Calu3 (cell line): ENCODE results near the gene HDGF. TPM values are rescaled to one million over a fixed set of nuclear protein-coding genes. Genes with fewer than 3 reads are reported as not detected.

ENCODE experiments used
- BruUV-seq: library from RNA; stranded (reverse); fragments of 400-500 nt; replicated peaks from 2 replicates; lab custom pipeline; 2021; lab: Mats Ljungman, UMichigan
- CTCF ChIA-PET: fragments of 300-600 bp; sonication (Branson Sonifier 250); formaldehyde crosslinking; loops from one replicate; lab custom pipeline; 2022; ENCODE audit warnings: antibody characterized with exemption; lab: Charles Lee
- DNase-seq: peaks from one replicate; pipeline ENCODE4 v3.0.0; 2022
- H3K27ac Mint-ChIP-seq: one replicate; pipeline ENCODE4 v1.8.0; 2022; ENCODE audit warnings: mixed read lengths; ENCODE audit not compliant: unreplicated experiment
- H3K27me3 Mint-ChIP-seq: one replicate; pipeline ENCODE4 v1.8.0; 2022; ENCODE audit warnings: mixed read lengths; ENCODE audit not compliant: unreplicated experiment
- H3K36me3 Mint-ChIP-seq: one replicate; pipeline ENCODE4 v1.8.0; 2022; ENCODE audit warnings: mild to moderate bottlenecking, moderate library complexity, mixed read lengths; ENCODE audit not compliant: insufficient read depth, unreplicated experiment
- H3K4me1 Mint-ChIP-seq: one replicate; pipeline ENCODE4 v1.8.0; 2022; ENCODE audit warnings: mild to moderate bottlenecking, low read depth, mixed read lengths; ENCODE audit not compliant: unreplicated experiment
- H3K4me3 Mint-ChIP-seq: one replicate; pipeline ENCODE4 v1.8.0; 2022; ENCODE audit warnings: mild to moderate bottlenecking, low read depth, moderate library complexity, mixed read lengths; ENCODE audit not compliant: unreplicated experiment
- H3K9me3 Mint-ChIP-seq: one replicate; pipeline ENCODE4 v1.8.0; 2022; ENCODE audit warnings: low read depth, mixed read lengths; ENCODE audit not compliant: unreplicated experiment
- intact Hi-C: fragments of 100-400 bp; cut with micrococcal nuclease; formaldehyde crosslinking; loops from one replicate; pipeline ENCODE4 v1.10.0; 2022; ENCODE audit not compliant: unreplicated experiment
- total RNA-seq: library from RNA; stranded (reverse); gene quantifications from 2 replicates; pipeline ENCODE4 v1.2.3, GENCODE V29; 2022
- TF ChIP-seq, protein P1 (sequence below): fragments of 200-600 bp; IDR thresholded peaks from one replicate; pipeline ENCODE4 v1.8.0; 2022; ENCODE audit warnings: antibody characterized with exemption; ENCODE audit not compliant: unreplicated experiment

The HDGF gene
- total RNA-seq, 1 experiment from 2014 or later = 470 TPM

DNA sequence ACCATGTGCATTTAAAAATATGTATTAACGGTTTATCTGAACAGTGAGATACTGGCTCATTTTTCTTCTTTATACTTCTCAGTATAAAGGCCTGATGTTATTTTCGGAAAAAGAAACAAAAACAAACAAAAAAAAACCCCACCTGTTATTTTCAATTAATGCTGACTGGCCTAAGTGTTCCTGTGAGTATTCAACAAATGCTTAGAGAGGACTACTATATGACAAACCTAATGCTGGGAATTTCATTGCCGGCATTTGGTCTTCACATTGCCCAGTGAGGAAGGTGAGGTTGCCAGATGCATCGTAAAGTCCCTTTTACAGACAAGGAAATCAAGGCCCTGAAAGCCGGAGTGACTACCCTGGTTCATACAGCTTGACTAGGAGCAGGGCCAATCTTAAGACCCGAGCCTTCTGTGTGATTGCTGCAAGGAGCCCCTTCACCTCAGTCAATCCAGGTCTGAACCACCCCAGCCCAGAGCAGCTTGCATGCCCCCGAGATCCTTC, 11.2 kb downstream of the HDGF start:
- H3K4me1 Mint-ChIP-seq = peaks cover 40% of the 10 kb centered on the region
- H3K27me3 Mint-ChIP-seq = no peaks in the 10 kb centered on the region
- DNase-seq = no peak
- intact Hi-C loops = no loop called here
- peaks cover 85% of the 10 kb centered on the region for H3K36me3 Mint-ChIP-seq
- CTCF ChIA-PET = interaction anchor here (0.8 to 1.9 kb wide), 5 partner anchors 10 to 51 kb away, joined by 3 to 9 read pairs (median 5); partner anchors contain the start of genes HDGF, ISG20L2 and METTL25B
- TSS peak; percentile 5 for BruUV-seq
- H3K4me3 Mint-ChIP-seq = peak overlapping the region; percentile 96
- peak overlapping the region; percentile 74 for H3K27ac Mint-ChIP-seq
- H3K9me3 Mint-ChIP-seq = no peaks in the 10 kb centered on the region
- TF ChIP-seq, protein P1, sequence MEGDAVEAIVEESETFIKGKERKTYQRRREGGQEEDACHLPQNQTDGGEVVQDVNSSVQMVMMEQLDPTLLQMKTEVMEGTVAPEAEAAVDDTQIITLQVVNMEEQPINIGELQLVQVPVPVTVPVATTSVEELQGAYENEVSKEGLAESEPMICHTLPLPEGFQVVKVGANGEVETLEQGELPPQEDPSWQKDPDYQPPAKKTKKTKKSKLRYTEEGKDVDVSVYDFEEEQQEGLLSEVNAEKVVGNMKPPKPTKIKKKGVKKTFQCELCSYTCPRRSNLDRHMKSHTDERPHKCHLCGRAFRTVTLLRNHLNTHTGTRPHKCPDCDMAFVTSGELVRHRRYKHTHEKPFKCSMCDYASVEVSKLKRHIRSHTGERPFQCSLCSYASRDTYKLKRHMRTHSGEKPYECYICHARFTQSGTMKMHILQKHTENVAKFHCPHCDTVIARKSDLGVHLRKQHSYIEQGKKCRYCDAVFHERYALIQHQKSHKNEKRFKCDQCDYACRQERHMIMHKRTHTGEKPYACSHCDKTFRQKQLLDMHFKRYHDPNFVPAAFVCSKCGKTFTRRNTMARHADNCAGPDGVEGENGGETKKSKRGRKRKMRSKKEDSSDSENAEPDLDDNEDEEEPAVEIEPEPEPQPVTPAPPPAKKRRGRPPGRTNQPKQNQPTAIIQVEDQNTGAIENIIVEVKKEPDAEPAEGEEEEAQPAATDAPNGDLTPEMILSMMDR = no peak

DNA sequence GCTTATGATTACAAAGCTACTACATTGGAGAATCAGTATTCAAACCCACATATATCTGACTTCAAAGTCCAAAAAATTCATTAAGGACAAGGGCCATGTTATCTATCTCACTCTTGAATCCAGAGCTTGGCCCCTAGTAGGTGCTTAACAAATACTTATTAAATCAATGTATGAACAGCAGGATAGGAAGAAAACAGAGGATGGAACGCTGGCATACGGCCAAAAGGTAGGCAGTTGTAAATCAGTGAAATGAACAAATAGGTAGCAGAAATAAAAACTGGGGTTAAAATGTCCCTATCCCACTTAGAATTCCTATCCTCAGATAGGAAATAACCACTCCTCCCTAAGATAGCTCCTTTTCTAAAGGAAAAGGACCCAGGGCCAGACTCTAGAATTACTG, 12.6 kb downstream of the HDGF start:
- no TSS peak for BruUV-seq
- no peaks in the 10 kb centered on the region for H3K27me3 Mint-ChIP-seq
- peaks cover 32% of the 10 kb centered on the region for H3K4me1 Mint-ChIP-seq
- intact Hi-C loops = no loop called here
- DNase-seq = no peak
- no peaks in the 10 kb centered on the region for H3K9me3 Mint-ChIP-seq
- CTCF ChIA-PET = interaction anchor here (0.9 kb wide), 1 partner anchor 34 kb away, joined by 3 read pairs; no protein-coding TSS in a partner anchor
- TF ChIP-seq, protein P1 = no peak
- peaks cover 78% of the 10 kb centered on the region for H3K36me3 Mint-ChIP-seq
- peak overlapping the region; percentile 43 for H3K27ac Mint-ChIP-seq
- peak overlapping the region; percentile 14 for H3K4me3 Mint-ChIP-seq

DNA sequence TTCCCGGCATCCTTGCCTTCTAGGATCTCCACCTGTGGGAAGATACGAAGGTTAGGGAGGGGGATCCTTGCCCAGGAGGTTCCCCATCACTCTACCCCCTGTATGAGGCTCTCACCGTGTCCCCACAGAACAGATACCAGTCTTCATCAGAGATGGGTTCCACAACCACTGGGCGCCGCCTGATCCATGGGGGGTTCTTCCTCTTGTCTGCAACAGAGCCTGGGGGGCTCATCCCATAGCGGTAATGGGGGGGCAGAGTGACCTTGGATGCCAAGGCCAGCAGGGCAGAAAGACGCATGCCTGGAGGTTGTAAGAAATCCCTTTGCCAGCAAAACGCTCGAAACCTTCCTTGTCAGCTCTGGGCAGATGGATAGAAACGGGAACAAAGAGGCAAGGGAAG, 13.1 kb downstream of the HDGF start:
- no TSS peak for BruUV-seq
- TF ChIP-seq, protein P1 = no peak
- H3K27ac Mint-ChIP-seq = peak overlapping the region; percentile 43
- CTCF ChIA-PET = interaction anchor here (0.9 kb wide), 1 partner anchor 35 kb away, joined by 3 read pairs; no protein-coding TSS in a partner anchor
- no peaks in the 10 kb centered on the region for H3K27me3 Mint-ChIP-seq
- peaks cover 27% of the 10 kb centered on the region for H3K4me1 Mint-ChIP-seq
- H3K4me3 Mint-ChIP-seq = no peak overlapping the region
- peaks cover 78% of the 10 kb centered on the region for H3K36me3 Mint-ChIP-seq
- no peaks in the 10 kb centered on the region for H3K9me3 Mint-ChIP-seq
- intact Hi-C loops = no loop called here
- no peak for DNase-seq

DNA sequence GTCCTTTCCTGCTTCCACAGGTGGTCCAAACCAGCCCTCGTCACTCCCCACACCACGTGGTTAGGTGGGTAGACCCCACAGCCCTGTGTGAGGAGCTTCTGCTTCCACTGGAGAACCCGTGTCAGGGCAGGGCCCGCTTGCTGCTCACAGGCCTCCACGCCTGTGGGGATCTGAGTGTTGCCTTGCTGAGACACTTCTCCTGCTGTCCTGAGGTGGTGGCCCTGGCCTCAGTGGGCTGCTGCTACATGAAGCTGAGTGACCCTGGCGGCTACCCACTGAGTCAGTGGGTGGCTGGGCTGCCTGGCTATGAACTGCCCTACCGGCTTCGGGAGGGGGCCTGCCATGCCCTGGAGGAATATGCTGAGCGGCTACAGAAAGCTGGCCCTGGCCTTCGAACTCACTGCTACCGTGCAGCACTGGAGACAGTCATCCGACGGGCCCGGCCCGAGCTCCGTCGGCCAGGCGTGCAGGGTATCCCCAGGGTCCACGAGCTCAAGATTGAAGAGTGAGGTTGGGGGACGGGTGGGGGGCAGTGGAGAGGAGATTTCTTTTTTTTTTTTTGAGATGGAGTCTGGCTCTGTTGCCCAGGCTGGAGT, 17.4 kb downstream of the HDGF start:
- peaks cover 18% of the 10 kb centered on the region for H3K4me1 Mint-ChIP-seq
- no TSS peak for BruUV-seq
- DNase-seq = no peak
- H3K27me3 Mint-ChIP-seq = no peaks in the 10 kb centered on the region
- H3K27ac Mint-ChIP-seq = no peak overlapping the region
- H3K4me3 Mint-ChIP-seq = no peak overlapping the region
- H3K9me3 Mint-ChIP-seq = no peaks in the 10 kb centered on the region
- CTCF ChIA-PET = interaction anchor here (0.6 to 0.8 kb wide), 3 partner anchors 8 to 558 kb away, joined by 4 to 8 read pairs (median 5); no protein-coding TSS in a partner anchor
- TF ChIP-seq, protein P1 = no peak
- intact Hi-C loops = no loop called here
- H3K36me3 Mint-ChIP-seq = peaks cover 52% of the 10 kb centered on the region
